Measurements from ENCODE around the gene SPINT4.

- no peak for TF ChIP-seq EZH2phosphoT487 (IDR thresholded peaks at IDR 0.05; ENCODE audit: borderline replicate concordance, low read depth, low read length)
- TF ChIP-seq CTCF (conservative IDR thresholded peaks at IDR 0.05; ENCODE audit: low read length), result no peak
These were observed 3.0 kb downstream of the SPINT4 start for GRCh38 chr20:45725134-45725533.

Data from OCI-LY7 (cell line).